BJ (cell line): ENCODE measurements around the gene RUNX1. TPM values are rescaled to one million over a fixed set of nuclear protein-coding genes. Genes with fewer than 3 reads are reported as not detected.

Source experiments
- CTCF ChIA-PET: fragments of 350-600 bp; formaldehyde crosslinking; extraction: SDS; loops from one replicate; lab custom pipeline; 2021; ENCODE audit warnings: antibody characterized with exemption, inconsistent platforms; lab: Yijun Ruan, JAX
- POLR2A ChIA-PET: fragments of 300-600 bp; sonication (Branson Sonifier 250); formaldehyde crosslinking; extraction: SDS; loops from one replicate; lab custom pipeline; 2021; ENCODE audit warnings: antibody characterized with exemption; lab: Charles Lee
- DNase-seq: peaks from one replicate; pipeline ENCODE4 v3.0.0-alpha.2; 2011; ENCODE audit warnings: low read depth
- H3K27me3 ChIP-seq: 2 replicates; pipeline ENCODE4 v1.6.0; 2011; ENCODE audit warnings: low read length; ENCODE audit not compliant: control insufficient read depth, insufficient read depth
- H3K36me3 ChIP-seq: 2 replicates; pipeline ENCODE4 v1.5.1; 2011; ENCODE audit warnings: low read length; ENCODE audit not compliant: control insufficient read depth, insufficient read depth
- H3K4me3 ChIP-seq: 2 replicates; pipeline ENCODE4 v1.5.1; 2011; ENCODE audit warnings: low read depth, mild to moderate bottlenecking, control low read depth, low read length
- CTCF ChIP-seq: IDR thresholded peaks from 2 replicates; pipeline ENCODE4 v1.5.1; 2011; ENCODE audit warnings: low read depth, mild to moderate bottlenecking, control low read depth, inconsistent platforms, low read length, moderate library complexity; ENCODE audit not compliant: insufficient read depth
- polyA plus RNA-seq: library from polyadenylated mRNA; depleted of rRNA; stranded (reverse); fragments of >200 nt; gene quantifications from 2 replicates; pipeline ENCODE4 v1.2.3, GENCODE V29; 2011

RUNX1 gene
- polyA plus RNA-seq, 1 experiment = 36.1 TPM

GRCh38 chr21:34843562-34843961 is 205.5 kb downstream of the RUNX1 start:
- CTCF ChIA-PET = no interaction called here
- H3K4me3 ChIP-seq = no peak overlapping the region
- POLR2A ChIA-PET = no interaction called here
- H3K27me3 ChIP-seq = no peaks in the 10 kb centered on the region
- no peak for TF ChIP-seq CTCF
- peaks cover 49% of the 10 kb centered on the region for H3K36me3 ChIP-seq
- no peak for DNase-seq

GRCh38 chr21:34841154-34841553 is 207.9 kb downstream of the RUNX1 start:
- CTCF ChIA-PET = no interaction called here
- Histone ChIP-seq H3K36me3 (peaks cover 46% of the 10 kb centered on the region), H3K4me3 (no peak overlapping the region), H3K27me3 (no peaks in the 10 kb centered on the region)
- no peak for DNase-seq
- TF ChIP-seq CTCF = no peak
- POLR2A ChIA-PET = no interaction called here

GRCh38 chr21:34840693-34841092 is 208.4 kb downstream of the RUNX1 start:
- H3K27me3 ChIP-seq = no peaks in the 10 kb centered on the region
- POLR2A ChIA-PET = no interaction called here
- no peak overlapping the region for H3K4me3 ChIP-seq
- no peak for TF ChIP-seq CTCF
- no peak for DNase-seq
- CTCF ChIA-PET = no interaction called here
- H3K36me3 ChIP-seq = peaks cover 46% of the 10 kb centered on the region

GRCh38 chr21:34838956-34839820 is 209.9 kb downstream of the RUNX1 start:
- no peaks in the 10 kb centered on the region for H3K27me3 ChIP-seq
- no peak overlapping the region for H3K4me3 ChIP-seq
- peaks cover 44% of the 10 kb centered on the region for H3K36me3 ChIP-seq
- TF ChIP-seq CTCF = no peak
- CTCF ChIA-PET = no interaction called here
- POLR2A ChIA-PET = no interaction called here
- no peak for DNase-seq

- TF ChIP-seq CTCF = no peak
- peaks cover 43% of the 10 kb centered on the region for H3K36me3 ChIP-seq
- no peak for DNase-seq
- H3K4me3 ChIP-seq = 0 out of 2 replicates have a peak overlapping the region, but pooled peaks have one; percentile 1
- H3K27me3 ChIP-seq = no peaks in the 10 kb centered on the region
- ChIA-PET CTCF (interaction anchor here (0.5 to 1.8 kb wide), 8 partner anchors 11 to 901 kb away, joined by 3 to 5 read pairs (median 4); no protein-coding TSS in a partner anchor), POLR2A (no interaction called here)
These were observed 212.1 kb downstream of the RUNX1 start for GRCh38 chr21:34836933-34837505.
